Mesothelial cell of epicardium (in vitro differentiated cells): ENCODE measurements around the gene TLE4. TPM values are rescaled to one million over a fixed set of nuclear protein-coding genes. Genes with fewer than 3 reads are reported as not detected.

ENCODE experiments used
- DNase-seq, 2 experiments: peaks; one replicate each; pipeline ENCODE4 v3.0.0; 2021; ENCODE audit warnings: low spot score in 2 of 2; ENCODE audit not compliant: unreplicated experiment in 2 of 2
- H3K27ac Mint-ChIP-seq: 2 replicates; pipeline ENCODE4 v1.8.0; 2021; ENCODE audit warnings: mixed read lengths
- H3K27me3 Mint-ChIP-seq: 2 replicates; pipeline ENCODE4 v1.8.0; 2021; ENCODE audit warnings: low read depth, mixed read lengths
- H3K36me3 Mint-ChIP-seq: 2 replicates; pipeline ENCODE4 v1.8.0; 2021; ENCODE audit warnings: mixed read lengths
- H3K4me1 Mint-ChIP-seq: 2 replicates; pipeline ENCODE4 v1.8.0; 2021; ENCODE audit warnings: mixed read lengths
- H3K4me3 Mint-ChIP-seq: 2 replicates; pipeline ENCODE4 v1.8.0; 2021; ENCODE audit warnings: mild to moderate bottlenecking, moderate library complexity, mixed read lengths
- H3K9me3 Mint-ChIP-seq: 2 replicates; pipeline ENCODE4 v1.8.0; 2021; ENCODE audit warnings: mixed read lengths
- CTCF ChIP-seq: fragments of 200-600 bp; sonication (generic); IDR thresholded peaks from one replicate; pipeline ENCODE4 v1.5.0; 2021; ENCODE audit warnings: antibody characterized with exemption; ENCODE audit not compliant: unreplicated experiment
- total RNA-seq: library from RNA; stranded (reverse); gene quantifications from 3 replicates; pipeline ENCODE4 v1.2.1, GENCODE V29; 2021

Gene TLE4
- total RNA-seq, 1 donor from 2014 or later: 63.6 TPM

GRCh38 chr9:79759460-79759859, 187.7 kb downstream of the TLE4 start:
- peaks cover 17% of the 10 kb centered on the region for H3K9me3 Mint-ChIP-seq
- no peak for DNase-seq
- peaks cover 11% of the 10 kb centered on the region for H3K4me1 Mint-ChIP-seq
- peaks cover 2% of the 10 kb centered on the region for H3K36me3 Mint-ChIP-seq
- no peak for TF ChIP-seq CTCF
- no peak overlapping the region for H3K27ac Mint-ChIP-seq
- H3K4me3 Mint-ChIP-seq: no peak overlapping the region
- H3K27me3 Mint-ChIP-seq: peaks cover 5% of the 10 kb centered on the region

- no peak for TF ChIP-seq CTCF
- no peak overlapping the region for H3K4me3 Mint-ChIP-seq
- DNase-seq: no peak
- peaks cover 11% of the 10 kb centered on the region for H3K9me3 Mint-ChIP-seq
- no peak overlapping the region for H3K27ac Mint-ChIP-seq
- peaks cover 22% of the 10 kb centered on the region for H3K27me3 Mint-ChIP-seq
- H3K4me1 Mint-ChIP-seq: peaks cover 18% of the 10 kb centered on the region
- H3K36me3 Mint-ChIP-seq: peaks cover 2% of the 10 kb centered on the region
These were observed 190.3 kb downstream of the TLE4 start for GRCh38 chr9:79762070-79762469.

GRCh38 chr9:79763671-79764285, 192.0 kb downstream of the TLE4 start:
- Mint-ChIP-seq H3K9me3 (peaks cover 4% of the 10 kb centered on the region), H3K4me1 (peaks cover 27% of the 10 kb centered on the region), H3K27ac (no peak overlapping the region), H3K36me3 (peaks cover 2% of the 10 kb centered on the region), H3K4me3 (no peak overlapping the region), H3K27me3 (peaks cover 22% of the 10 kb centered on the region)
- TF ChIP-seq CTCF: no peak
- DNase-seq: peak in 1 of 2 experiments; percentile 27

GRCh38 chr9:79764374-79764773, 192.6 kb downstream of the TLE4 start:
- Mint-ChIP-seq H3K9me3 (no peaks in the 10 kb centered on the region), H3K4me3 (no peak overlapping the region), H3K27me3 (peaks cover 22% of the 10 kb centered on the region), H3K27ac (no peak overlapping the region), H3K4me1 (peaks cover 28% of the 10 kb centered on the region), H3K36me3 (no peaks in the 10 kb centered on the region)
- DNase-seq: no peak
- TF ChIP-seq CTCF: no peak

GRCh38 chr9:79765466-79765865, 193.7 kb downstream of the TLE4 start:
- DNase-seq: no peak
- Mint-ChIP-seq H3K4me1 (peaks cover 28% of the 10 kb centered on the region), H3K36me3 (no peaks in the 10 kb centered on the region), H3K27me3 (peaks cover 22% of the 10 kb centered on the region), H3K27ac (no peak overlapping the region), H3K9me3 (no peaks in the 10 kb centered on the region), H3K4me3 (no peak overlapping the region)
- no peak for TF ChIP-seq CTCF

- Mint-ChIP-seq H3K9me3 (no peaks in the 10 kb centered on the region), H3K4me3 (no peak overlapping the region)
- TF ChIP-seq CTCF: no peak
These were observed 194.3 kb downstream of the TLE4 start for GRCh38 chr9:79766091-79766490.

More at GRCh38 chr9:79766091-79766490, 194.3 kb downstream of the TLE4 start:
- Mint-ChIP-seq H3K27me3 (peaks cover 22% of the 10 kb centered on the region), H3K4me1 (peaks cover 28% of the 10 kb centered on the region), H3K36me3 (no peaks in the 10 kb centered on the region), H3K27ac (no peak overlapping the region)
- no peak for DNase-seq
